HEK293 (cell line): ENCODE data around the gene TOMT.

Experiments
- IKZF3 ChIP-seq: fragments of 450-650 bp; IDR thresholded peaks from 2 replicates; pipeline ENCODE4 v1.5.0; 2018; ENCODE audit warnings: missing biosample characterization, mild to moderate bottlenecking, missing genetic modification characterization, moderate library complexity
- KLF8 ChIP-seq: fragments of 450-650 bp; formaldehyde crosslinking; IDR thresholded peaks from 2 replicates; pipeline ENCODE4 v1.5.1; 2016; ENCODE audit warnings: missing biosample characterization, missing genetic modification characterization
- KLF9 ChIP-seq: fragments of 450-650 bp; formaldehyde crosslinking; IDR thresholded peaks from 2 replicates; pipeline ENCODE4 v1.5.1; 2016; ENCODE audit warnings: missing biosample characterization, missing genetic modification characterization, low read depth
- PRDM1 ChIP-seq: fragments of 450-650 bp; formaldehyde crosslinking; IDR thresholded peaks from 2 replicates; pipeline ENCODE4; 2016; ENCODE audit warnings: missing biosample characterization, missing genetic modification characterization
- SP2 ChIP-seq: fragments of 450-650 bp; formaldehyde crosslinking; IDR thresholded peaks from 2 replicates; pipeline ENCODE4 v1.5.1; 2016; ENCODE audit warnings: missing biosample characterization, missing genetic modification characterization
- TRIM28 ChIP-seq: IDR thresholded peaks from 2 replicates; pipeline ENCODE4 v1.6.1; 2011; ENCODE audit warnings: low read length, control low read depth, borderline replicate concordance
- ZFP37 ChIP-seq: fragments of 450-650 bp; formaldehyde crosslinking; IDR thresholded peaks from 2 replicates; pipeline ENCODE4 v1.5.1; 2016; ENCODE audit warnings: missing biosample characterization, missing genetic modification characterization
- ZNF169 ChIP-seq: fragments of 450-650 bp; formaldehyde crosslinking; IDR thresholded peaks from 2 replicates; pipeline ENCODE4 v1.5.1; 2016; ENCODE audit warnings: missing biosample characterization, missing genetic modification characterization
- ZNF175 ChIP-seq: fragments of 450-650 bp; formaldehyde crosslinking; IDR thresholded peaks from 2 replicates; pipeline ENCODE4 v1.5.1; 2016; ENCODE audit warnings: missing biosample characterization, missing genetic modification characterization
- ZNF19 ChIP-seq: fragments of 450-650 bp; formaldehyde crosslinking; IDR thresholded peaks from 2 replicates; pipeline ENCODE4; 2016; ENCODE audit warnings: missing biosample characterization, missing genetic modification characterization, low read depth
- ZNF223 ChIP-seq: fragments of 450-650 bp; formaldehyde crosslinking; IDR thresholded peaks from 2 replicates; pipeline ENCODE4 v1.5.1; 2016; ENCODE audit warnings: missing biosample characterization, missing genetic modification characterization
- ZNF292 ChIP-seq: fragments of 450-650 bp; formaldehyde crosslinking; IDR thresholded peaks from 2 replicates; pipeline ENCODE4 v1.5.1; 2016; ENCODE audit warnings: low read depth, missing biosample characterization, missing genetic modification characterization, borderline replicate concordance
- ZNF341 ChIP-seq: fragments of 450-650 bp; formaldehyde crosslinking; IDR thresholded peaks from 2 replicates; pipeline ENCODE4; 2016; ENCODE audit warnings: low read depth, missing biosample characterization, missing genetic modification characterization
- ZNF37A ChIP-seq: fragments of 450-650 bp; IDR thresholded peaks from 2 replicates; pipeline ENCODE4 v1.5.1; 2018; ENCODE audit warnings: missing biosample characterization, missing genetic modification characterization
- ZNF514 ChIP-seq: fragments of 450-650 bp; formaldehyde crosslinking; IDR thresholded peaks from 2 replicates; pipeline ENCODE4 v1.5.1; 2016; ENCODE audit warnings: missing biosample characterization, missing genetic modification characterization
- ZNF621 ChIP-seq: fragments of 450-650 bp; formaldehyde crosslinking; IDR thresholded peaks from 2 replicates; pipeline ENCODE4 v1.5.1; 2017; ENCODE audit warnings: missing biosample characterization, missing genetic modification characterization
- ZNF701 ChIP-seq: fragments of 450-650 bp; formaldehyde crosslinking; IDR thresholded peaks from 2 replicates; pipeline ENCODE4 v1.5.1; 2016; ENCODE audit warnings: missing biosample characterization, missing genetic modification characterization
- ZNF707 ChIP-seq: fragments of 450-650 bp; formaldehyde crosslinking; IDR thresholded peaks from 2 replicates; pipeline ENCODE4 v1.5.1; 2016; ENCODE audit warnings: missing biosample characterization, missing genetic modification characterization
- ZNF843 ChIP-seq: fragments of 450-650 bp; formaldehyde crosslinking; IDR thresholded peaks from 2 replicates; pipeline ENCODE4 v1.5.1; 2016; ENCODE audit warnings: missing biosample characterization, missing genetic modification characterization
- TF ChIP-seq, protein P1 (sequence below): IDR thresholded peaks from 2 replicates; pipeline ENCODE4 v1.6.1; 2011; ENCODE audit warnings: mild to moderate bottlenecking, low read depth, low read length, borderline replicate concordance
- TF ChIP-seq, protein P2 (sequence below): fragments of 450-650 bp; formaldehyde crosslinking; IDR thresholded peaks from 2 replicates; pipeline ENCODE4 v1.5.1; 2016; ENCODE audit warnings: missing biosample characterization, missing genetic modification characterization
- TF ChIP-seq, protein P3 (sequence below): fragments of 450-650 bp; formaldehyde crosslinking; IDR thresholded peaks from 2 replicates; pipeline ENCODE4 v1.5.1; 2016; ENCODE audit warnings: missing biosample characterization, missing genetic modification characterization
- TF ChIP-seq, protein P4 (sequence below): fragments of 450-650 bp; formaldehyde crosslinking; IDR thresholded peaks from 2 replicates; pipeline ENCODE4 v1.5.1; 2017; ENCODE audit warnings: missing biosample characterization, missing genetic modification characterization
- TF ChIP-seq, protein P5 (sequence below): sonication (generic); formaldehyde crosslinking; IDR thresholded peaks from 2 replicates; pipeline ENCODE4 v1.8.1; 2022; ENCODE audit warnings: mild to moderate bottlenecking, moderate library complexity, missing genetic modification reagents
- TF ChIP-seq, protein P6 (sequence below): fragments of 450-650 bp; formaldehyde crosslinking; IDR thresholded peaks from 2 replicates; pipeline ENCODE4 v1.5.1; 2016; ENCODE audit warnings: missing biosample characterization, missing genetic modification characterization, low read depth

TOMT gene

DNA sequence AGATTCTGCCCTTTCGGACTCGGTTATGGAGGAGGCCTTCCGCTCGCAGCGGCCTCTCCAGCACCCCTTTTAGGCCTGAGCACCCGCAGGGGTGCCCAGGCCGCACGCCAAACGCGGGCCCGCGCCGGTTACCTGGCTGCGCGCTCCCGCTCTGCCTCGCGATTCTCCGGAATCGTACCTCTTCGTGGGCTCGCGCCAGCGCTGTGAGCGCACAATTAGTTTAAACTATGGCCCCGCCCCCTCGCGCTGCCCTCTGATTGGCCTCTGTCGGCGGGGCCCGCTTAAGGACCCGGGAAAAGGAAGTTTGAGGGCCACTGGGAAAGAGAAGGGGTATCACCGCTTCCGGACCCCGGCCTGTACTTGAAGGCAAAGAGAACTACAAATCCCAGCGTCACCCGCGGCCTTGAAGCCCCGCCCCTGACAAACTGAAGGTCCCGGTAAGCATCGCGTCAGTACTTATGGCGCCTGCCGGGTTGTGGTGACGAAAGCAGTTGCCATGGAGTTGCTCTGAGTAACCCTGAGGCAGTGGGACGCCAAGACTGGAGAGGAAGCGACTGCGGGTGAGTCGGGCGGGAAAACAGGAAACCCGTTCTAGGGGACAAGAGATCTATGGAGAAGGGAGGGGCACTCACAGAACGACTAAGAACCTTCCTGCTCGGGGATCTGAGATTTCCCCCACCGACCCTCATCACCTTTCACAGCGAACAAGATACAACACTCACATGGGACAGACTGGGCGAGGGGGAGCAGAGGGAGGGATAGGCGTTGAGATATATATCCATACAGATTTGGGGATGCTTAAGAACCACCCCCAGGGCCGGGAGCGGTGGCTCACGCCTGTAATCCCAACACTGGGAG, 25.2 kb upstream of the TOMT start, which contains the start of the genes LRRC51 and NUMA1 (continued):
- TF ChIP-seq ZNF514 (tag by site-specific recombination) (no peak), ZNF341 (tag by site-specific recombination) (0 out of 2 replicates have a peak, but pooled peaks have one; percentile 16), ZFP37 (tag by site-specific recombination) (no peak), ZNF621 (tag by site-specific recombination) (no peak), ZNF19 (tag by site-specific recombination) (no peak), IKZF3 (tag by site-specific recombination) (peak; percentile 90), PRDM1 (no peak), ZNF292 (no peak), ZNF707 (tag by site-specific recombination) (no peak), ZNF175 (tag by site-specific recombination) (no peak), ZNF37A (no peak), TRIM28 (no peak), ZNF169 (no peak), KLF8 (tag by site-specific recombination) (no peak; the same call in 1 of the 2 replicates), ZNF843 (tag by site-specific recombination) (no peak), ZNF701 (no peak), KLF9 (tag by site-specific recombination) (peak; percentile 49), ZNF223 (no peak), SP2 (tag by site-specific recombination) (peak; percentile 86)
- TF ChIP-seq, protein P1, sequence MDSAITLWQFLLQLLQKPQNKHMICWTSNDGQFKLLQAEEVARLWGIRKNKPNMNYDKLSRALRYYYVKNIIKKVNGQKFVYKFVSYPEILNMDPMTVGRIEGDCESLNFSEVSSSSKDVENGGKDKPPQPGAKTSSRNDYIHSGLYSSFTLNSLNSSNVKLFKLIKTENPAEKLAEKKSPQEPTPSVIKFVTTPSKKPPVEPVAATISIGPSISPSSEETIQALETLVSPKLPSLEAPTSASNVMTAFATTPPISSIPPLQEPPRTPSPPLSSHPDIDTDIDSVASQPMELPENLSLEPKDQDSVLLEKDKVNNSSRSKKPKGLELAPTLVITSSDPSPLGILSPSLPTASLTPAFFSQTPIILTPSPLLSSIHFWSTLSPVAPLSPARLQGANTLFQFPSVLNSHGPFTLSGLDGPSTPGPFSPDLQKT, result no peak
- TF ChIP-seq, protein P2, sequence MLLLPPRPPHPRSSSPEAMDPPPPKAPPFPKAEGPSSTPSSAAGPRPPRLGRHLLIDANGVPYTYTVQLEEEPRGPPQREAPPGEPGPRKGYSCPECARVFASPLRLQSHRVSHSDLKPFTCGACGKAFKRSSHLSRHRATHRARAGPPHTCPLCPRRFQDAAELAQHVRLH (tag by site-specific recombination), result 0 out of 2 replicates have a peak, but pooled peaks have one; percentile 19
- TF ChIP-seq, protein P3, sequence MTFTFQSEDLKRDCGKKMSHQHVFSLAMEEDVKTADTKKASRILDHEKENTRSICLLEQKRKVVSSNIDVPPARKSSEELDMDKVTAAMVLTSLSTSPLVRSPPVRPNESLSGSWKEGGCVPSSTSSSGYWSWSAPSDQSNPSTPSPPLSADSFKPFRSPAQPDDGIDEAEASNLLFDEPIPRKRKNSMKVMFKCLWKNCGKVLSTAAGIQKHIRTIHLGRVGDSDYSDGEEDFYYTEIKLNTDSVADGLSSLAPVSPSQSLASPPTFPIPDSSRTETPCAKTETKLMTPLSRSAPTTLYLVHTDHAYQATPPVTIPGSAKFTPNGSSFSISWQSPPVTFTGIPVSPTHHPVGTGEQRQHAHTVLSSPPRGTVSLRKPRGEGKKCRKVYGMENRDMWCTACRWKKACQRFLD (tag by site-specific recombination), result no peak
- TF ChIP-seq, protein P4, sequence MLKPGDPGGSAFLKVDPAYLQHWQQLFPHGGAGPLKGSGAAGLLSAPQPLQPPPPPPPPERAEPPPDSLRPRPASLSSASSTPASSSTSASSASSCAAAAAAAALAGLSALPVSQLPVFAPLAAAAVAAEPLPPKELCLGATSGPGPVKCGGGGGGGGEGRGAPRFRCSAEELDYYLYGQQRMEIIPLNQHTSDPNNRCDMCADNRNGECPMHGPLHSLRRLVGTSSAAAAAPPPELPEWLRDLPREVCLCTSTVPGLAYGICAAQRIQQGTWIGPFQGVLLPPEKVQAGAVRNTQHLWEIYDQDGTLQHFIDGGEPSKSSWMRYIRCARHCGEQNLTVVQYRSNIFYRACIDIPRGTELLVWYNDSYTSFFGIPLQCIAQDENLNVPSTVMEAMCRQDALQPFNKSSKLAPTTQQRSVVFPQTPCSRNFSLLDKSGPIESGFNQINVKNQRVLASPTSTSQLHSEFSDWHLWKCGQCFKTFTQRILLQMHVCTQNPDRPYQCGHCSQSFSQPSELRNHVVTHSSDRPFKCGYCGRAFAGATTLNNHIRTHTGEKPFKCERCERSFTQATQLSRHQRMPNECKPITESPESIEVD (tag by site-specific recombination), result no peak
- TF ChIP-seq, protein P5, sequence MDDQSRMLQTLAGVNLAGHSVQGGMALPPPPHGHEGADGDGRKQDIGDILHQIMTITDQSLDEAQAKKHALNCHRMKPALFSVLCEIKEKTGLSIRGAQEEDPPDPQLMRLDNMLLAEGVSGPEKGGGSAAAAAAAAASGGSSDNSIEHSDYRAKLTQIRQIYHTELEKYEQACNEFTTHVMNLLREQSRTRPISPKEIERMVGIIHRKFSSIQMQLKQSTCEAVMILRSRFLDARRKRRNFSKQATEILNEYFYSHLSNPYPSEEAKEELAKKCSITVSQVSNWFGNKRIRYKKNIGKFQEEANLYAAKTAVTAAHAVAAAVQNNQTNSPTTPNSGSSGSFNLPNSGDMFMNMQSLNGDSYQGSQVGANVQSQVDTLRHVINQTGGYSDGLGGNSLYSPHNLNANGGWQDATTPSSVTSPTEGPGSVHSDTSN (CRISPR knock-in tag), result no peak
- TF ChIP-seq, protein P6, sequence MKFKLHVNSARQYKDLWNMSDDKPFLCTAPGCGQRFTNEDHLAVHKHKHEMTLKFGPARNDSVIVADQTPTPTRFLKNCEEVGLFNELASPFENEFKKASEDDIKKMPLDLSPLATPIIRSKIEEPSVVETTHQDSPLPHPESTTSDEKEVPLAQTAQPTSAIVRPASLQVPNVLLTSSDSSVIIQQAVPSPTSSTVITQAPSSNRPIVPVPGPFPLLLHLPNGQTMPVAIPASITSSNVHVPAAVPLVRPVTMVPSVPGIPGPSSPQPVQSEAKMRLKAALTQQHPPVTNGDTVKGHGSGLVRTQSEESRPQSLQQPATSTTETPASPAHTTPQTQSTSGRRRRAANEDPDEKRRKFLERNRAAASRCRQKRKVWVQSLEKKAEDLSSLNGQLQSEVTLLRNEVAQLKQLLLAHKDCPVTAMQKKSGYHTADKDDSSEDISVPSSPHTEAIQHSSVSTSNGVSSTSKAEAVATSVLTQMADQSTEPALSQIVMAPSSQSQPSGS (tag by site-specific recombination), result peak; percentile 37; the same call in 1 of the 2 replicates
